T follicular helper cell (primary cell): ENCODE measurements around the gene TMBIM4.
A peak's percentile ranks its signal among the peaks of the same experiment; 100 is the strongest.

Experiments used
- DNase-seq: peaks from one replicate; pipeline ENCODE4 v3.0.0-alpha.2; 2020; ENCODE audit warnings: low read depth

Gene TMBIM4

DNA sequence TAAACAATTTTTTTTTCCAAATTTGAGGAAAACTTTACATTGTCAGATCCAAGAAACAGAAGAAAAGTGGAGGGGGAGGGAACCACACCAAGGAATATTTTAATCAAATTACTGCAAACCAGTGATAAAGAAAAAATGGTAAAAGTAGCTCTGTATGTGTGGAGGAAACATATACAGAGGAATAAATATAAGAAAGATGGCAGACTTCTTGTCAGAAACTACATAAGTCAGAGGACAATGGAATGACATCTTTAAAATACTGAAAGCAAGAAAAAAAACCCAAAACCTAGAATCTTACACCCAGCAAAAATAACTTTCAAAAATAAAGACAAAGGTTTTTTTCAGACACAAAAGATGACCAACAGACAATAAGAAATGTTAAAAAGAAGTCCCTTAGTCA lies 29.1 kb downstream of the TMBIM4 start:
- no peak for DNase-seq

DNA sequence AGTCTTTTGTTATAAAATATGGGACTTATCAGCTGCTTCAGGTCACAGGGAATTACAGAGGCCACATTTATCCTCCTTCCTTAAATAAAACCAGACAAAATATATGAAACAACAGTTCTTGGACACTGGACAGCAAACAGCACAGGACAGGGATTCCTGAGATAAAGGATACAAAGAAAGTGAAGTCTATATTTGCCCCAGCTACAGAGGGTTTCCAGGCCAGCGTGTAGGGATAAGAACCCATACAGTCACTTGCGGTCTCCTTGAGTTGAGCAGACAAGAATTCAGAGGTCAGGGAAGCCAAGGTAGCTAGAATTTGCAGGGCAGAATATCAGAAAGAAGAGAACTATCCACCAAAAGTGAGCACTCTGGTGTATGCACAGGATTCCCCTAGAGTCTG lies 30.5 kb downstream of the TMBIM4 start:
- no peak for DNase-seq

DNA sequence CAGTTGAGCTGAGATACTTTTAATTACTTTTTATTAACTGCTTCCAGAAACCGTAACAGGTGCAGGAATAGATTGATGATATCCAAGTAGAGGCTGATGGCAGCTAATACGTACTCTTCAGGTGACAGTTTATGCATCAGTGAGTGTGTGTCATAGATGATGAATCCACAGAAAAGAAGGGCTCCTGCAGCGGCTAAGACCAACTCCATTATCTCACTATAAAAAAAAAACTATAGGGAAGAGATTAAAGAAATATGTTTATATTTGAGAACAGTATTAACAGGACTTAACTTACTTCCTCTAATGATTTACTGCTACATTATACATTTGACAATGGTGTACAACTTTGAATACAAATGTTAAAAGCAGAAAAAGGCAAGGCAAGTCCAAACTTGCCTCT lies 31.9 kb downstream of the TMBIM4 start:
- DNase-seq, result no peak

DNA sequence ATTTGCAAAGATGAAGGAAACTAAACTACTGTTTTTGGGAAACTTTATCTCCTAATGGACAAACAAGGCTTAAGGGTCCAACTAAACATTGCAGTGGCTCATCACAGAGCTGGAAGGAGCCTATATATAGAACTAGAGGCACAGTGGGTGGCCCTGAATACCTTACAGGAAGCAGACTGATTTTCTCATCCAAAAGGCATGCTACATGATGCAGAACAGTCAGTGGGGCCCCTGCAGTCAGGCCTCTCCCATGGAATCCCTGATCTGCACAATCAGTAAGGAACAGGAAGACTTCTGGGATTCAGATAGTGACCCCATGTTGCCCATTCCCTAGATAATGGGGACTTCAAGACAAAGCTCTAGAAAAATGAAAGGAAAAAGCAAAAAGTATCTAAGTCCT lies 37.4 kb downstream of the TMBIM4 start:
- DNase-seq, result no peak

DNA sequence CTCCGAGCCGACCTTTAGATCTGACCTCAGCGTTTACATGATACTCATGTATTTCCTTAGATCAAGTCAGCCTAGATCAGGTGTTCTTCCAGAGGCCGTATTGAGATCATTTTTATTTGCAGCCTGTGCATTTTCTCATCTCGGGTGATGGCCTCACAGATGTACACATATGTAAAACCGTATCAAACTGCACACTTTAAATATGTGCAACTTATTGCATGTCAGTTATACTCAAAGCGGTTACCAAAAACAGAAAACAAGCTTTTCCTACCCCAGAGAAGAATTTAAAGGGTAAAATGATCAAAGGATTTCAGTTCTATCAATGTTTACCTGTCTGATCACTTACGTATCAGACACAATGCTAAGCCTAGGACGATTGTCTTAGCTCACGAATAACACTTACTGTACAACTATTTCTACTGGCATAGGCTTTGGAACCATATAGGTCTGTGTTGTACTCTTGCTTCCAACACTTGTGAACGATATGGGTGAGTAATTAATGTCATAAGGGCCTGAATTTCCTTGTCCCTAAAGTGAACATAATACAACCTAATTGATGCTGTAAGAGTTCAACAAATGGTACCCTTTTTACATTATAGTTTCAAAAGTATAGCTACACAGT lies 38.6 kb downstream of the TMBIM4 start:
- no peak for DNase-seq

DNA sequence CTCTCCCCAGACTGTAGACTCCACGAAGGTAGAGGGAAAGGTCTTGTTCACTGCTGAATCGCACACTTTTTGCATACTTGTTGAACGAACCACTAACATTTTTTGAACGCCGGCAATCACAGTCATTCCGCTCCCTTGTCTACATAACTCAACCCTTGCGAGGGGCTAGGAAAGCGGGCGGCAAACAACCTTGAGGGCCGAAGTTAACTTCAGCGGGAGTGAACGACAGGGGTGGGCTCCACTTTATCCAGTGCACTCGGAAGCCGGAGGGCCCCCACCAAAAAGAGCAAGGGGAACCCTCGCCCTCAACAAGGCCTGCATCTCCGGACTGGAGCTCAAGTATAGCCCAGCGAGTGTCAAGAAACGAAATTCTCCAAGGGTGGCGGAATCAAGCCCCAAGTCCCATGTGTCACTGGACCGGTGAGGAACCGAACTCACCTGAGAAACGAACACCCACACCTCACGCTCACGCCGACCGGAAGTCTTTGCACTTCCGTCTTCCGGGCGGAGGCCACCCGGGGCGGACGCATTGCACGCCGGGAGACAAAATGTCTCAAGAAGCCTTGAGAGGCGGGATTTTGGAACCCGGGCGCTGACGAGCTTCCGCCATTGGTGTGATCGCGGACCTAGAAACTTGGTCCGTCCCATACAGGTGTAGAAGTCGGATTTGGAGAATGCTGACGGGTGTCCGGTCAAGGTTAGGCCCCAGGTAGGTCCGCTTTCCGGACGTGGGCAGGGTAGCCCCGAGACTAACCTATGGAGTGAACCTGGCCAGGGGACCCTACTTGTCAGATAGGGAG lies 39.3 kb downstream of the TMBIM4 start, which contains the start of gene LLPH:
Gene LLPH (minus strand): TSS at position 484 of the 800 bp plus-strand sequence. CDS start 1,644 bp downstream, outside the sequence.
- peak; percentile 80 for DNase-seq

DNA sequence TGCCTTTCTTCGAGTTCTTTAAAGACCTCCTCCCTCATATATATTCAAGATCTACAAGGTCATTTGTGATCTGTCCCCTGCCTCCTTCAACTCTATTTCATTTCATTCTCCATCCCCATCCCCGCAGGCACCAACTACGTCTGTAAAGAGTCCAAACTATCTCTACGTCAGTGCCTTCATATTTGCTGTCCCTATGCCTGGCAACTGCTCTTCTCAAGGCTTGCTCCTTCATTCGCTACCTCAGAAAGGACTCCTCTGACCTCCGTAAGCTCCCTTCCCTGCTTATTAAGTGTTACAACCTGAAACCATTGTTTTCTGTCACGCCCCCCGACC lies 39.9 kb downstream of the TMBIM4 start:
- DNase-seq, result no peak

DNA sequence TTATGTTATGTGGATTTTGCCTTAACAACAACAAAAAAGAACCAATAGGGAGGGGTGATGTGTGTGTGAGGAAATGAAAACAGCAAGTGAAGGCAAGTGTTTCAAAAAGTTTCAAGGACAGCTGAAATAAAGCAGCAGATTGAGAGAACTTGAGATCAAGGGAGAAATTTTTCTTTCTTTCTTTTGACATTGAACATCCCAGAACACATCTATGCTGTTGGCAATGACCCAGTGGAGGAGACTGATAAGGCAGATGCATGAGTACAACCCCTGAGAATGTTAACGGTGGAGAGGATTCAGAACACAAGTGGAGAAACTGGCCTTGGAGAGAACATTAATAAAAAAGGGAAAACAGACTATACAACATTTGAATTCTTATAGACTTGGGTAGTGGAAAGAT lies 42.1 kb downstream of the TMBIM4 start:
- no peak for DNase-seq

DNA sequence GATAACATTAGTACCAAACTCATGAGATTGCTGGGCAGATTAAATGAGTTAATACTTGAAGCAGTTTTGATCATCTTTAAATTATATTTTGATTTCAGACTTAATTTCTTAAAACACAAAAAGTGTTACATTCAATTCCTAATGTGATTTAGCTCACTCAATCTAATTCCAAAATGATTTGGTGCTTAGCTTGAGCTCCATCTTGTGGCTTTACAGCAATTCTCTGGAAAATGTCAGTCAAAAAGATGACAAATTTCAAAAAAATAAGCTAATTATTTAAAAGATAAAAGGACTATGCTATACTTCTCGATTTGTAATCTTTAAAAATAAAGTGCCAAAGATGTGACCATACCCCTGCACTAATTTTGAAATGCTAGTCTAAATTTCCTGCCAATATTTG lies 49.3 kb downstream of the TMBIM4 start:
- no peak for DNase-seq

DNA sequence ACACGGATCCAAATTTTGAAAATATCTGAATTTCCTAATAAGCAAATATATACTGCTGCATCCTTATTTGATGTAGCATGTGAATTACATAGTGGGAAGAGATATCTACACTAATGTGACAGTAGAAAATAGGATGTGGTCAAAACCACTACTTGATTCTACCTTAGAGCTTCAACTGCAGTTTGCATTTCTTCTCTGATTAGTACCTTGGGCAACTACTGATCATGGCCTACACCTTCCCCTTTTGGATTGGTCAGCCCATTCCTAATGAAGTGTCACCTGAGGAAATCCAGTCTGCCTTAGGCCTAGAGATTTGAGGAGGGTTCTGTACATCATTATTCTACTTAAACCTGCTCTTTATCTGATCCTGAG lies 49.9 kb downstream of the TMBIM4 start:
- no peak for DNase-seq

DNA sequence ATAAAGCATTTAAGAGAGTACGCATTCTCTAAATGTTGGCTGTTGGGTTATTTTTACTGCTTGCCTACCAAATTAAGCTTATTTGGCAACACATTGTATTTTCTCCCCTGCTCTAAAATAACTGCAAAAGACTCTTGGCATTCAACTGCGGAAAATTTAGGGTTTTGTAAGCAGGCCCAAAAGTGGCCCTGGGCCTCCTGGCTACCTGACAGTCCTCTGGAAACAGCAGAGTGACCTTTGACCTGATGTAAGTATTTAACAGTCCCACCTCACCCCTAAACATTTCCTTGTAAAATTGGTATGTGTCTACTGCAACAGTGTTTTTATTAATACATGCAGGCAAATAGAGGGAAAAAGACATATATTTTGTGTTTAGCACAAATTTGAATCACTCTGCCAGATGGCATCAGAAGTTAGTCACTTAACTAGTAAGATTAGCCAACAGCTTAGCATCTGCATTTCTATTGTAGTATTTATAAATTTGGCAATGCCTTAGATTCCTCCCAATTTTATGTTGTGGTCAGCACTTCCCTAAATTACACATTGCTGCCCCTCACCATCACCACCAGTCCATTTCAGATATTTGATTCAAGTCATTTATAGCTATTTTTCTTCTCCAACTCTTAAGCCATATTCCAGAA lies 50.4 kb downstream of the TMBIM4 start:
- DNase-seq, result no peak

DNA sequence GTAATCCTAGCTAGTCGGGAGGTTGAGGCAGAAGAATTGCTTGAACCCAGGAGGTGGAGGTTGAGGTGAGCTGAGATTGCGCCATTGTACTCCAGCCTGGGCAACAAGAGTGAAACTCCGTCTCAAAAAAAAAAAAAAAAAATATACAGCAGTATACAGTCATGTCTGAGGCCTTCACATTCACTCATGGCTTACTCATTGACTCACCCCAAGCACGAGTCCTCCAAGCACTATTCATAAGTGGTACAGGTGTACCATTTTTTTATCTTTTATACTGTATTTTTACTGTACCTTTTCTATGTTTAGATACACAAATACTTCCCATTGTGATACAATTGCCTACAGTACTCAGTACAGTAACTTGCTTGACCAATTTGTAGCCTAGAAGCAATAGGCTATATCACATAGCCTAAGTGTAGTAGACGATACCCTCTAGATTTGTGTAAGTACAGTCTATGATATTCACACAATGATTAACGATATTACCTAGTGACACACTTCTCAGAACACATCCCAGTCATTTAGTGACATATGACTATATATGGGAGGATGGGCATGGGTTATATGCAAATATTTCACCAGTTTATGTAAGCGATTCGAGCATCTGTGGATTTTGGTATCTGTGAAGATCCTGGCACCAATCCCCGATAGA lies 51.4 kb downstream of the TMBIM4 start:
- DNase-seq, result no peak

DNA sequence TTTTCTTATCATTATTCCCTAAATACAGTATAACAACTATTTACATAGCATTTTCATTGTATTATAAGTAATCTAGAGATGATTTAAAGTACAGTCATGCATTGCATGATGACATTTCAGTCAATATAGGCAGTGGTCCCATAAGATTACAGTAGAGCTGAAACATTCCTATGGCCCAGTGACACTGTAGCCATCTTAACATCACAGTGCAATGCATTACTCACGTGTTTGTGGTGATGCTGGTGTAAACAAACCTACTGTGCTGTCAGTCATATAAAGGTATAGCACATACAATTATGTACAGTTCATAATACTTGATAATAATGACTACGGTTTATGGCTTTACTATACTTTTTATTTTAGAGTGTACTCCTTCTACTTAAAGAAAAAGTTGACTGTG lies 52.6 kb downstream of the TMBIM4 start:
- DNase-seq, result no peak

DNA sequence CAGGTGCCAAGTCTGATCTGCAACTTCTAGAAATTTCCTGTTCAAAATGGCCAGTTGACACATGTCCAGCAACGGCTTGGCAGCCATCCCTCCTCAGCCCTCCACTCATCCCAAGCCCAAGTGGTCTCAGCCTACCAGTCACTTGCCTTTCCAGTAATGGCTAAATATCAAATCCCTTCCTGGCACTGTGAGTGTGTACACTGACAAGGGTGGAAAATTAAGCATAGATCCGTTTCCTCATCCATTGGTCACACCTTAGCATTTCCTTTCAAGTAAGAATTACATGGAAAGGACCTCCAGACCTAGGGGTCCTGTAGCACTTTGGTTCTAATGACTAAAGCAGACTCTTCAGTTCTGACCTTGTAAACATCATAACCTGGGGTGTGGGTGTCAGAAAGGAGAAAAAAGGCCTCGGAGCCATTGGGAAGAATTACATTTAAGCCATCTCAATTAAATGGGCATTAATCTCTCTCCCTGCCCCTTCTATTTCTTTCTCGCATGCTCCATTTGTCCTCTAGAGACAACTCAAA lies 54.7 kb downstream of the TMBIM4 start:
- DNase-seq, result no peak

DNA sequence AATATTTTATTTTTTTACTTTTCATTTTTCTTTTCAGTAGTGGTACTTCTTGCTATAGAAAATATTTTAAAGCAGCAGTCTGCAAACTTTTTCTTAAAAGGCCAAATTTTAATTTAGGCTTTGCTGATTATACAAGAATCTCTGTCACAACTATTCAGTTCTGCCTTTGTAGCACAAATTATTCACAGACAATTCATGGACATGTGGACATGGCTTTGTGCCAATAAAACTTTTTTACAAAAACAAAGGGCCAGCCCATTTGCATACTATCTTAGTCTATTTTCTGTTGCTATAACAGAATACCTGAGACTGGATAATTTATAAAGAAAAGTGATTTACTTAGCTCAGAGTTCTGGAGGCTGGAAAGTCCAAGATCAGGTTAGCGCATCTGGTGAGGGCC lies 56.3 kb downstream of the TMBIM4 start:
- no peak for DNase-seq

DNA sequence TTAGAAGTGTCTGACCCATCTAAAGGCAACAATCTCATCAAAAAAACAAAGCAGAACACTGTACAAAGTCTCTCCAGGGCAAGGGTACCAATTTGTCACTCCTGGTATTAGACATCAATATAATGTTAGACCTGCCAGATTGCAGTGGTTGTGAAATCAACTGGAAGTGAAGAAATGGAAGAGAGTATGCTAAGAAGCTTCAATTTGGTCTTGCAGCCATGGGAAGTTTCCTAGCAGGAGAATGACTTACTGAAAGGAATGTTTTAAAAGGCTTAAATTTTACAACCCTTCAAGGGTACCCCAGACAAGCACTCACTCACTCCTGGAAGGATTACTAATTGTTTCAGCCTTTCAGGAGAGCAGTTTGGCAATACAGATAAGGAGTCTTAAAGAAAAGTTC lies 58.2 kb downstream of the TMBIM4 start:
- DNase-seq, result no peak

DNA sequence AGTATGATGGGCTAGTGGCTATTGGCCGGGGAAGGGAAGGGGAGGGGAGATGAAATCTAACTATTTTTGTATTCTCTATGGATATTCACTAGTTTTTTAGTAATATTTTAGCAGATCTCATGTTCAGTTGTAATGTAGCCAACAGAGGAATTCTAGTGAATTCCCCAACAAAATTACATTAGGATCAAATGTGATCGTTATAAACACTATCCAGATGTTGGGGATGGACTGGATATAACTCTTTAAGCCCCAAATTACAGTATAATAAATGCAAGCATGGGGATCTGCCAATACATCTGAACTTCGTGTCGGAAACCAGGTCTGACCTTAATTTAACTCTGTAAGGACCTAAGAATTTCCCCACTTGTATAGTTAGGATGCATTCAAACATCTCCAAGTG lies 60.7 kb downstream of the TMBIM4 start:
- DNase-seq, result no peak

DNA sequence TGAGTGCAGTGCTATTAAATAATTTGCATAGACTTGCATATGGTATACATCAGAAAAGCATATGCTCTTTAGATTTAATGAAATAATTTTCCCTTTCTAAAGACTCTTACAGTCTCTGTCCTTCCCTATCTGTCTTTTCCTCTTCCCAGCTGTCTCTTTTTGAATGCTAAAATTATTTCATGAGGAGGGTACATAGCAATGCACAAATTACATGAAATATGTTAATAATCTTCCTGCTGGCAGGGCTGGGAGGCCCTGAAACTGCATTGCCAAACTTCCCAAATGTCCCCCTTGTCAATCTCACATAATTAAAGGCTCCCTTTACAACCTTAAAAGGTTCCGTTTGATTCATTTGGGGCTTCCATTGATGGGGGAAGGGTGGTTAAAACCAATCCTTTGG lies 61.4 kb downstream of the TMBIM4 start:
- no peak for DNase-seq

DNA sequence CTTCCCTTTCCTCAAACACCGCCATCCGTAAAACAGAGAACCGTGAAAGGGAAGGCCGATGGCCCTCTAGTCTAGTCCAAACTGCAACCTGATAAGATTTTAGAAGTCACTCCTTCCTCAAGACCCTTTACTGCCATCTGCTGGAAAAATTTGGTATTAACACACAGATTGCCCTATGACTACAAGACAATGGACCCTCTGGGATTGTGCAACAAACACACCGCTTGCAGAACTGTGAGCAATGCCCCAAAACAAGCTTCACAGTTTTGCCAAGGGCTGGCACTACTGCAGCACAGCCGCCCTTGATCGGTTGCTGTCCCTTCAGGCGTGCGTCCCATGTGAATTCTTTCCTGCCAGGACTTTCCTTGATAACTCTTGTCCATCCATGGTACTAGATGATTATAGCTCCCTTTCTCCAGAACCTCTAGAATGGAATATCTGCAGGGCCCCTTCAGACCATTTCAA lies 62.3 kb downstream of the TMBIM4 start:
- DNase-seq, result peak; percentile 24

DNA sequence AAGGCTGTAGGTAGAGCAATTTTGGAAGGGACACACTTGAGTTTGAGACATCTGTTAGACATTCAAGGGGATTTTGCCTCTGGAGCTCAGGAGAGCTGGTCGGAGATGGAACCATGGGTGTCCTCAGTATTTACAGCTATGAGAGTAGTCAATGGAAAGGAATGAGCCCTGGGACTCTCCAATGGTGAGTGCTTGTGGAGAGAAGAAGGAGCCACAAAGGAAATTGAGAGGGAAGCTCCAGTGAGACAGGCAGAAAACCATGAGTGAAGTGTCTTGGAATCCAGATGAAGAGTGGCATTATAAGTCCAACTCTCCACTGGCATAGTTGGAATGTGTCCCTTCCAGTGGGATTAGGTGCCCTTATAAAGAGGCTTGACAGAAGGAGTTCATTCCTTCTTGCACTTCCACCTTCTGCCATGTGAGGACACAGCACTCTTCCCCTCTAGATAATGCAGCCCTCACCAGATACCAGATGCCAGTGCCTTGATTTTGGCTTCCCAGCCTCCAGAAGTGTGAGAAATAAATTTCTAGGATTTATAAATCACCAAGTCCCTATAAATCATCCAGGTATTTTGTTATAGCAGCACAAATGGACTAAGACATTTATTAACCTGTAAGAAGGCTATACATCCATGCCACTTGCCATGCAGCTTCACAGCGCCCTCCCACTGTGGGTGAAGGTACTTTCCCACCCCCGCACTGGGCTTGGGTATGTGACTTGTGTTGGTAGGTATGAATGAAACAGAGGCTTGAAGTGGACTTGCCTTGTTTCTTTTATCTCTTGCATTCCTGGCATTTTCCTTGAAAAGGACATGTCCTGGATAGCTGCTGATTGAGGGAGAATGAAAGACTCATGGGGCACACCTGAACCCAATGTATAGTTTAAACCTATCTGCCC lies 66.5 kb downstream of the TMBIM4 start:
- no peak for DNase-seq

DNA sequence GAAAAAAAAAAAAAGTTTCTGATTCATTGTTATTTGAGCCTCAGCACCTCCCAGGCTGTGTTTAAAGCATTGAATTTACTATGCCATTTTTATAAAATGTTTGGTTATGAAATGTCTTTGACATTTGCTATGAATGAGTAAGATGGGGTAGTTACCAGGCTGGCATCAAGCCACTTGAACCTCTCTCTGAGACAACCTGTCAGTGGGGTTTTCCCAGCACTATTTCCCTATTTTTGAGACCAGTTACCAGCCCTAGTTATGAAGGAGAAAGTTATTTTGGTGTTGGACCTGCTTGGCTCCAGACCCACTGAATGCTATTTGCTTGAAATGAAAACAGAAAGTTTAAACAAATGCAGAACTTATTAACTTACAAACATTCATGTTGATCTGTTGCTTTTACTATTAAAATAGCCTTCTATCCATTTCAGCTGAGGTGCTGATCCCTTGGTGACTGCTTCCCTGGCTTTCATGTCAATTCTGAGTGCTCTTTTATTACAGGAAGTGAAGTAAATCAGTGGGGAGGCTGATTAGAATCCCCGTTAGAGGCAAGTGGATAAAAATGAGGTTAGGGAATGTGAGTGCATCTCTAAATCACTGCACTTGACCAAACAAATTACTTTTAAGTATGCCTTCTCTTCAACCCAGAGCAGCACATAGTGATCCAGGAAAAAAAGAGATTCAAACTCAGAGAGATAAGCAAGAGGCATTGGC lies 77.1 kb downstream of the TMBIM4 start:
- DNase-seq, result no peak
